ENCODE results near the gene MRPL45. TPM values are rescaled to one million over a fixed set of nuclear protein-coding genes. Genes with fewer than 3 reads are reported as not detected.

Gene MRPL45
- total RNA-seq, 4 donors from 2014 or later, result 23.1 to 32.4 (median 28.7) TPM

DNA sequence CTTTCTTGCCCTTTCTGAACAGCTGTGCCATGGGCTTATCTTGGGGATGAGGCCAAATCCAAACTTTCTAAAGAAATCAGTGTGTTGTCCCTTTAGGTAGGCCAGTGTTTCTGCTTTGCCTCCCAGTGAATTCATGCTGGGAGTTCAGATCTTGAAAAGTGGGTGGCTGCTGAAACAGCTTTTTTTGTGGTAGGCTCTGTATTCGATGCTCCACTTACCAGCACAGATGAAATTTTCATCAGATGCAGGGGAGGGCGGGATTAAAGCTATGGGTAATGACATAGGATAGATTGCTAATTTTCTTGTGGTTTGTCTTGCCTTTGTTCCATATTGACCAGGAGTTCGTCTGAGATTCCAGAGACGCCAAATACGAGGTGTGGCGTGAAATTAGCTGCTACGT, 57.5 kb downstream of the MRPL45 start:
- H3K9me3 ChIP-seq, result no peaks in the 10 kb centered on the region
- H3K4me1 ChIP-seq, result peaks cover 0 to 72% (median 23%) of the 10 kb centered on the region in 3 donors
- no peak for ATAC-seq
- H3K4me3 ChIP-seq, result no peak overlapping the region
- no peak overlapping the region for H3K27ac ChIP-seq
- no peaks in the 10 kb centered on the region for H3K27me3 ChIP-seq
- no peaks in the 10 kb centered on the region for H3K36me3 ChIP-seq
- WGBS, 2 donors (ENCODE audit: low coverage in 1 of 2), result 82% methylated on average over 7 of the region's 7 CpGs
- TF ChIP-seq POLR2AphosphoS5 (IDR thresholded peaks at IDR 0.05), result no peak
- no peak for TF ChIP-seq EP300 (IDR thresholded peaks at IDR 0.05)
- no peak for TF ChIP-seq CTCF (IDR thresholded peaks at IDR 0.05)
- no peak for TF ChIP-seq POLR2A (IDR thresholded peaks at IDR 0.05)

DNA sequence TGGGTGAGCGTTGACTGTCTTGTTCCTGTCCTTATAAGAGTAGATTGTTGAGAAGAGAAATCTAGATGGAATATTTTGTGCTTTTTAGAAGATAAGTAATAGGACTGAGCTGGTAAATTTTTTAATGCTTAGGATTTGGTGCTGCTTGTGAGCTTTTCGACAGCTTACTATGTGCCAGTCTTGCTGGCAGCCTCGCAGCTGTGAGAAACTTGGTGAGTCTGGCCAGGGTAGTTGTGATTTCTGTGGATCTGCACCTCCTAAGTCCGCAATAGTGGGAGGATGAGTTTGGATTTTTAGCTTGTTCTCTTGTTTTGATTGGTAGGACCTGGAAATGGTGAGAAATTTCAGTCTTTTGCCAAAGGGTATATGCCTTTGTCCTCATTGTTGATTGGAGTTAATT, 58.3 kb downstream of the MRPL45 start:
- WGBS, 2 donors (ENCODE audit: low coverage in 1 of 2), result 86 to 100% methylated on average over 3 to 4 of the region's 4 CpGs
- no peak for ATAC-seq
- TF ChIP-seq CTCF (IDR thresholded peaks at IDR 0.05), result no peak
- TF ChIP-seq POLR2AphosphoS5 (IDR thresholded peaks at IDR 0.05), result no peak
- TF ChIP-seq POLR2A (IDR thresholded peaks at IDR 0.05), result no peak
- TF ChIP-seq EP300 (IDR thresholded peaks at IDR 0.05), result no peak
- no peaks in the 10 kb centered on the region for H3K27me3 ChIP-seq
- H3K4me1 ChIP-seq, result peaks cover 0 to 79% (median 23%) of the 10 kb centered on the region in 3 donors
- H3K9me3 ChIP-seq, result no peaks in the 10 kb centered on the region
- no peaks in the 10 kb centered on the region for H3K36me3 ChIP-seq
- H3K27ac ChIP-seq, result no peak overlapping the region
- H3K4me3 ChIP-seq, result no peak overlapping the region

GRCh38 chr17:38357486-38358123, 60.6 kb downstream of the MRPL45 start:
- WGBS, 2 donors (ENCODE audit: low coverage in 1 of 2), result 0 to 25% methylated on average over 1 to 2 of the region's 2 CpGs
- ATAC-seq, result no peak
- Histone ChIP-seq H3K27ac (peak overlapping the region in 3 of 4 donors; percentile 20 to 66 (median 61)), H3K4me1 (peaks cover 0 to 80% (median 23%) of the 10 kb centered on the region in 3 donors), H3K9me3 (no peaks in the 10 kb centered on the region), H3K27me3 (no peaks in the 10 kb centered on the region), H3K4me3 (no peak overlapping the region), H3K36me3 (peaks cover 0 to 10% of the 10 kb centered on the region in 2 donors)
- TF ChIP-seq POLR2A (IDR thresholded peaks at IDR 0.05) (no peak), EP300 (IDR thresholded peaks at IDR 0.05) (no peak), POLR2AphosphoS5 (IDR thresholded peaks at IDR 0.05) (no peak), CTCF (IDR thresholded peaks at IDR 0.05) (no peak)

DNA sequence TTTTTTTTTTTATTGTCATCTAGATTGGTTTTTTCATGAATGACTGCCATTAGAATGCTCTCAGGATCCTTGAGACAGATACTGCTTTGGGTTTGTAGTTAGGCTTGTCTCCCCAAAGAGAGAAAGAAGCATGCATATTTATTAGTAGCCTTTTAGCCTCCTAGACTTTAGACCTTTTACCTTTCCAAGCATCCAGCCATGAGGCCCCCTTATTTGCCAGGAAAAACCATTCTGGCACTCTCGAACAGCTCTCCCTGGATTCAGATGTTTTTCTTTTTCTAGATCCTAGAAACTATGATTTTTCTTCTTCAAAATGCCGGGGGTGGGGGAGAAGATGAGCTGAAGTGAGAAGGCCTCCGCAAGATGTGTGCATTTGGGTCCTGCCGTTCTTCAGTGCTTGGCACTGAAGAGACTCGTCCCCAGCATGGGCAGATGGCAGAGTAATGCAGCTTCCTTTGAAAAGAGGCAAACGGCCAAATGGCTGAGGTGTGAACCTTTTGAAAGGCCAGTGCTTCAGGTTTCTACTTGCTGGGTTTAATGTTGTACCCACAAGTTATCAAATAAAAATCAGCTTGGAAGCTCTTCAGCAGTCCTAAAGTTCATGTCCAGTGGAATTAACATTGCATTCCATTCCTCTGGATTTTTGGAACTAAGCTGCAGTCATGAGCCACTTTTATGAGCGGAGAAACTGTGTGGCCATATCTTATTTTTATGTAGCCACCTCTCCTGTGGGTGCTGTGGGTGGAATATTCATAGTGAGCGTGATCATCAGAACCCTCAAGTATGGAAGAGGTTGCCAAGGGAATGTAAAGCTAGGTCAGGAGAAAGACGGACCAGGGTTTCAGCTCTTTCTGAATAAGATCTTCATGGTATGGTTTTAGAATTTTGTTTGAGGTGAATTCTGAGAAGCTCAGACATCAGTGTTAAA, 61.9 kb downstream of the MRPL45 start:
- no peak for TF ChIP-seq POLR2A (IDR thresholded peaks at IDR 0.05)
- peak overlapping the region in 2 of 4 donors; percentile 30 to 58 for H3K27ac ChIP-seq
- no peak overlapping the region for H3K4me3 ChIP-seq
- H3K4me1 ChIP-seq, result peaks cover 0 to 70% (median 19%) of the 10 kb centered on the region in 3 donors
- H3K36me3 ChIP-seq, result peaks cover 0 to 23% of the 10 kb centered on the region in 2 donors
- no peaks in the 10 kb centered on the region for H3K27me3 ChIP-seq
- no peaks in the 10 kb centered on the region for H3K9me3 ChIP-seq
- 42 to 48% methylated on average over 5 to 9 of the region's 9 CpGs for WGBS, 2 donors (ENCODE audit: low coverage in 1 of 2)
- ATAC-seq, result no peak

- no peaks in the 10 kb centered on the region for H3K9me3 ChIP-seq
- H3K4me3 ChIP-seq, result no peak overlapping the region
- H3K4me1 ChIP-seq, result peaks cover 0 to 40% (median 16%) of the 10 kb centered on the region in 3 donors
- WGBS, 2 donors (ENCODE audit: low coverage in 1 of 2), result 95 to 100% methylated on average over 1 to 3 of the region's 5 CpGs
- no peak for ATAC-seq
- no peak overlapping the region for H3K27ac ChIP-seq
- TF ChIP-seq CTCF (IDR thresholded peaks at IDR 0.05) (no peak), POLR2AphosphoS5 (IDR thresholded peaks at IDR 0.05) (no peak), POLR2A (IDR thresholded peaks at IDR 0.05) (no peak), EP300 (IDR thresholded peaks at IDR 0.05) (no peak)
- H3K36me3 ChIP-seq, result peaks cover 0 to 53% of the 10 kb centered on the region in 2 donors
- H3K27me3 ChIP-seq, result no peaks in the 10 kb centered on the region
These were observed 64.9 kb downstream of the MRPL45 start for GRCh38 chr17:38361694-38362465.
